ENCODE measurements around the gene COA3. TPM values are rescaled to one million over a fixed set of nuclear protein-coding genes. Genes with fewer than 3 reads are reported as not detected.

The COA3 gene
- total and polyA plus RNA-seq, 12 donors: 55.6 to 231 (median 87.0) TPM

GRCh38 chr17:42817866-42818265 is 19.4 kb upstream of the COA3 start:
- no peak for TF ChIP-seq POLR2A (IDR thresholded peaks at IDR 0.05)
- TF ChIP-seq CTCF (IDR thresholded peaks at IDR 0.05): no peak
- H3K36me3 ChIP-seq (replicated peaks in 1 of 2): peaks cover 0 to 97% of the 10 kb centered on the region in 2 donors

GRCh38 chr17:42814633-42815399 is 16.3 kb upstream of the COA3 start:
- no peaks in the 10 kb centered on the region for H3K27me3 ChIP-seq
- no peak overlapping the region for H3K4me3 ChIP-seq
- H3K9me3 ChIP-seq (replicated peaks in 1 of 3): no peaks in the 10 kb centered on the region
- H3K27ac ChIP-seq: peak overlapping the region in 2 of 5 donors; percentile 17 to 21
- no peak for TF ChIP-seq POLR2A (IDR thresholded peaks at IDR 0.05)
- TF ChIP-seq CTCF (IDR thresholded peaks at IDR 0.05): no peak
- WGBS, 4 donors: 62 to 69% (median 66%) methylated on average over 8 of the region's 8 CpGs
- intact Hi-C loops (cut with DNase I): no loop called here
- H3K4me1 ChIP-seq (replicated peaks in 1 of 2): no peaks in the 10 kb centered on the region
- DNase-seq: no peak
- peaks cover 0 to 94% of the 10 kb centered on the region in 2 donors for H3K36me3 ChIP-seq (replicated peaks in 1 of 2)

More at GRCh38 chr17:42817866-42818265, 19.4 kb upstream of the COA3 start:
- peaks cover 2 to 8% of the 10 kb centered on the region in 2 donors for H3K4me1 ChIP-seq (replicated peaks in 1 of 2)
- DNase-seq: no peak
- no peaks in the 10 kb centered on the region for H3K9me3 ChIP-seq (replicated peaks in 1 of 3)
- no peak overlapping the region for H3K27ac ChIP-seq
- 64 to 86% (median 70%) methylated on average over 1 of the region's 1 CpG for WGBS, 4 donors
- intact Hi-C loops (cut with DNase I): no loop called here
- H3K4me3 ChIP-seq: no peak overlapping the region
- no peaks in the 10 kb centered on the region for H3K27me3 ChIP-seq

- Histone ChIP-seq H3K4me3 (no peak overlapping the region), H3K9me3 (replicated peaks in 1 of 3) (no peaks in the 10 kb centered on the region), H3K36me3 (replicated peaks in 1 of 2) (peaks cover 0 to 38% of the 10 kb centered on the region in 2 donors), H3K27ac (no peak overlapping the region), H3K27me3 (no peaks in the 10 kb centered on the region), H3K4me1 (replicated peaks in 1 of 2) (no peaks in the 10 kb centered on the region)
- intact Hi-C loops (cut with DNase I): no loop called here
- peak; percentile 37 to 81 (median 73) for DNase-seq
- WGBS, 4 donors: 18 to 27% (median 21%) methylated on average over 3 of the region's 3 CpGs
- TF ChIP-seq CTCF (IDR thresholded peaks at IDR 0.05) (no peak), POLR2A (IDR thresholded peaks at IDR 0.05) (no peak)
These were observed 10.7 kb upstream of the COA3 start for GRCh38 chr17:42809250-42809649.

- H3K36me3 ChIP-seq (replicated peaks in 1 of 2): peaks cover 0 to 11% of the 10 kb centered on the region in 2 donors
- TF ChIP-seq CTCF (IDR thresholded peaks at IDR 0.05) (no peak), POLR2A (IDR thresholded peaks at IDR 0.05) (no peak)
- H3K27ac ChIP-seq: no peak overlapping the region
- 91 to 100% (median 92%) methylated on average over 1 of the region's 1 CpG for WGBS, 4 donors
- peak in 1 of 7 donors; percentile 37 for DNase-seq
- H3K9me3 ChIP-seq (replicated peaks in 1 of 3): no peaks in the 10 kb centered on the region
- no peaks in the 10 kb centered on the region for H3K4me1 ChIP-seq (replicated peaks in 1 of 2)
- intact Hi-C loops (cut with DNase I): no loop called here
- H3K27me3 ChIP-seq: no peaks in the 10 kb centered on the region
- H3K4me3 ChIP-seq: no peak overlapping the region
These were observed 7.7 kb upstream of the COA3 start for GRCh38 chr17:42806249-42806648.

Measured in adrenal gland (tissue), 12 donors.